Osteoblast (primary cell): Measurements from ENCODE around the gene FBXO7. TPM values are rescaled to one million over a fixed set of nuclear protein-coding genes. Genes with fewer than 3 reads are reported as not detected.

Source experiments
- DNase-seq: peaks from one replicate; pipeline ENCODE4 v3.0.0; 2011; ENCODE audit warnings: low spot score, mixed read lengths; ENCODE audit not compliant: insufficient read length; ENCODE audit errors: missing footprints
- H2AFZ ChIP-seq: 2 replicates; pipeline ENCODE4 v1.6.0; 2011; ENCODE audit warnings: mild to moderate bottlenecking, low read length
- H3K27ac ChIP-seq: 2 replicates; pipeline ENCODE4 v1.5.1; 2011; ENCODE audit warnings: mild to moderate bottlenecking, low read depth, low read length, moderate library complexity
- H3K27me3 ChIP-seq: 2 replicates; pipeline ENCODE4 v1.6.0; 2012; ENCODE audit warnings: mild to moderate bottlenecking, control low read depth, inconsistent platforms, low read length, moderate library complexity; ENCODE audit not compliant: insufficient read depth
- H3K36me3 ChIP-seq: 2 replicates; pipeline ENCODE4 v1.5.1; 2011; ENCODE audit warnings: mild to moderate bottlenecking, low read length, control low read depth, moderate library complexity; ENCODE audit not compliant: insufficient read depth
- H3K4me1 ChIP-seq: 2 replicates; pipeline ENCODE4 v1.5.1; 2011; ENCODE audit warnings: mild to moderate bottlenecking, low read length, control low read depth, moderate library complexity; ENCODE audit not compliant: insufficient read depth
- H3K4me2 ChIP-seq: 2 replicates; pipeline ENCODE4 v1.6.0; 2011; ENCODE audit warnings: mild to moderate bottlenecking, low read length; ENCODE audit not compliant: insufficient read depth
- H3K4me3 ChIP-seq: fragments of 200-600 bp; sonication (generic); 3 replicates; pipeline ENCODE4 v1.5.1; 2012; ENCODE audit warnings: mild to moderate bottlenecking, low read length, inconsistent platforms; ENCODE audit not compliant: insufficient read depth
- H3K79me2 ChIP-seq: 2 replicates; pipeline ENCODE4 v1.6.0; 2012; ENCODE audit warnings: mild to moderate bottlenecking, low read length, control low read depth, inconsistent platforms; ENCODE audit not compliant: insufficient read depth
- H3K9me3 ChIP-seq: 2 replicates; pipeline ENCODE4 v1.5.1; 2011; ENCODE audit warnings: low read depth, low read length, control low read depth
- H4K20me1 ChIP-seq: 2 replicates; pipeline ENCODE4 v1.6.0; 2012; ENCODE audit warnings: mild to moderate bottlenecking, low read length, control low read depth; ENCODE audit not compliant: insufficient read depth
- CTCF ChIP-seq: IDR thresholded peaks from 2 replicates; pipeline ENCODE4 v1.5.1; 2011; ENCODE audit warnings: mild to moderate bottlenecking, low read depth, low read length, moderate library complexity; ENCODE audit errors: extremely low read depth
- total RNA-seq: library from RNA; depleted of rRNA; stranded (reverse); fragments of >200 nt; gene quantifications from 2 replicates; pipeline ENCODE4 v1.2.3, GENCODE V29; 2012

The FBXO7 gene
- total RNA-seq, 1 donor, result 80.0 TPM

GRCh38 chr22:32527756-32528155 lies 53.1 kb downstream of the FBXO7 start:
- Histone ChIP-seq H3K27me3 (no peaks in the 10 kb centered on the region), H4K20me1 (no peaks in the 10 kb centered on the region), H3K27ac (no peak overlapping the region), H3K4me2 (no peak overlapping the region), H3K4me3 (no peak overlapping the region), H2AFZ (no peak overlapping the region), H3K9me3 (no peaks in the 10 kb centered on the region), H3K4me1 (peaks cover 21% of the 10 kb centered on the region), H3K79me2 (no peaks in the 10 kb centered on the region), H3K36me3 (no peaks in the 10 kb centered on the region)
- TF ChIP-seq CTCF, result no peak
- no peak for DNase-seq

GRCh38 chr22:32528316-32528715 lies 53.7 kb downstream of the FBXO7 start:
- Histone ChIP-seq H2AFZ (peak overlapping the region; percentile 85), H4K20me1 (no peaks in the 10 kb centered on the region), H3K79me2 (no peaks in the 10 kb centered on the region), H3K9me3 (no peaks in the 10 kb centered on the region), H3K4me2 (no peak overlapping the region), H3K36me3 (no peaks in the 10 kb centered on the region), H3K4me1 (peaks cover 26% of the 10 kb centered on the region), H3K27ac (no peak overlapping the region), H3K4me3 (no peak overlapping the region), H3K27me3 (no peaks in the 10 kb centered on the region)
- no peak for TF ChIP-seq CTCF
- DNase-seq, result no peak

GRCh38 chr22:32528984-32529982 lies 54.7 kb downstream of the FBXO7 start:
- no peaks in the 10 kb centered on the region for H3K9me3 ChIP-seq
- TF ChIP-seq CTCF, result peak; percentile 86
- peak overlapping the region; percentile 55 for H3K4me3 ChIP-seq
- no peak overlapping the region for H3K27ac ChIP-seq
- no peaks in the 10 kb centered on the region for H3K36me3 ChIP-seq
- H4K20me1 ChIP-seq, result no peaks in the 10 kb centered on the region
- peak overlapping the region; percentile 85 for H2AFZ ChIP-seq
- DNase-seq, result peak; percentile 97
- no peaks in the 10 kb centered on the region for H3K79me2 ChIP-seq
- H3K4me1 ChIP-seq, result peaks cover 35% of the 10 kb centered on the region
- H3K4me2 ChIP-seq, result peak overlapping the region; percentile 68
- no peaks in the 10 kb centered on the region for H3K27me3 ChIP-seq

- Histone ChIP-seq H3K4me2 (no peak overlapping the region), H3K4me1 (peaks cover 41% of the 10 kb centered on the region), H2AFZ (no peak overlapping the region), H3K9me3 (no peaks in the 10 kb centered on the region), H3K27me3 (no peaks in the 10 kb centered on the region), H3K79me2 (no peaks in the 10 kb centered on the region), H3K27ac (peak overlapping the region; percentile 6), H4K20me1 (no peaks in the 10 kb centered on the region), H3K4me3 (no peak overlapping the region), H3K36me3 (no peaks in the 10 kb centered on the region)
- TF ChIP-seq CTCF, result no peak
- DNase-seq, result peak; percentile 73
Observed at GRCh38 chr22:32531228-32531627, 56.6 kb downstream of the FBXO7 start.
